SK-N-DZ (cell line): ENCODE results near the gene PPM1E.

Experiments
- small RNA-seq, 2 experiments: library from RNA; depleted of rRNA; stranded (forward); fragments of <200 nt; gene quantifications; one replicate each; pipeline ENCODE3, GENCODE V24; 2014

Gene PPM1E

Small RNA genes lying within 50 kb of the gene (small RNA-seq; reads per million reads assigned to genes)
- gene AC025521.1: 0 reads per million in 2 experiments
- 0 reads per million in 2 experiments for gene RF00017
- gene RNU6-518P: 0 reads per million in 2 experiments
